Glomerular endothelial cell (primary cell): Measurements from ENCODE around the gene AMPD3. TPM values are rescaled to one million over a fixed set of nuclear protein-coding genes. Genes with fewer than 3 reads are reported as not detected.
A peak's percentile ranks its signal among the peaks of the same experiment; 100 is the strongest.

Experiments used
- DNase-seq: peaks from one replicate; pipeline ENCODE4 v3.0.0-alpha.2; 2011; ENCODE audit warnings: low read depth, low spot score; ENCODE audit errors: extremely low read depth
- total RNA-seq: library from RNA; depleted of rRNA; stranded (reverse); fragments of >200 nt; gene quantifications from 2 replicates; pipeline ENCODE4 v1.2.3, GENCODE V29; 2015

Gene AMPD3
- total RNA-seq, 1 donor from 2014 or later, result 5.0 TPM

- no peak for DNase-seq
Observed at GRCh38 chr11:10486161-10486840, 31.2 kb downstream of the AMPD3 start.

- DNase-seq, result no peak
Observed at GRCh38 chr11:10487002-10487647, 32.1 kb downstream of the AMPD3 start.

GRCh38 chr11:10488121-10488933, 33.3 kb downstream of the AMPD3 start:
- no peak for DNase-seq

DNA sequence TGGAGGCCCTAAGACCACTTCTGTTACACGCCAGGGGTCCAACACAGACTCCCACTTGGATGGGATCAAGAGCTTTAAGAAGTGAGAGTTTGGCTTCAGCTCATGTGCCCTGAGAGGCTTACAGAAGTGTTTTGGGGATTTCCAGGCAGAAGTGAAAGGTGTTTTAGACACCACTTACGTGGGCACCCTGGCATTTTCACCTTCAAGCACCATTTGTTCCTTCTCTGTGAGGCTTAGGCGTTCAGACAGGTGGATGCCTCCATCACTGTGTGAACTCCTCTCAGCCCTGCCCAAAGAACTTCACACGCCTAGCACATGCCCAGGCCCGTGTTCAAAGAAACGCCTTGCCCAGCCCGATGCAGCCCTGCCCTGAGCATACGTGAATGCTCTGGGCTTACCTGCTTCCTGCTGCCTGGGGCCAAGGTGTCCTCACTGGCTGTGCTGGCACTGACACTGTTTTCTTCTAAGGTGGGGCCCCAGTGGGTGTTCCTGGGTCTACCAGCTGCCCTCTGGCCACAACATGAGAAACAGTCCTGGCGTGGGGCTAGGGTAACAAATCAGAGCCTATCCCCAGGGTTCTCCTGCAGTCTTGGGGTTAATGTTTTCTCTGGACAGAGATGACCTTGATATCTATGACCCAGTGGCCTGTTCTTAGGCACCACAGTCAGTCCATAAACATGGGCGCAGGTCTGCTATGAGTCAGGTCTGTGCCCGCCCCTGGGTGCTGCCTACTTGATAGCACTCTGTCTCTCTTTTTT, 34.0 kb downstream of the AMPD3 start:
- no peak for DNase-seq

- no peak for DNase-seq
Observed at GRCh38 chr11:10490032-10490397, 35.0 kb downstream of the AMPD3 start.

- peak; percentile 91 for DNase-seq
Observed at GRCh38 chr11:10490398-10491241, 35.6 kb downstream of the AMPD3 start.

GRCh38 chr11:10492084-10492483, 37.0 kb downstream of the AMPD3 start:
- DNase-seq, result no peak

DNA sequence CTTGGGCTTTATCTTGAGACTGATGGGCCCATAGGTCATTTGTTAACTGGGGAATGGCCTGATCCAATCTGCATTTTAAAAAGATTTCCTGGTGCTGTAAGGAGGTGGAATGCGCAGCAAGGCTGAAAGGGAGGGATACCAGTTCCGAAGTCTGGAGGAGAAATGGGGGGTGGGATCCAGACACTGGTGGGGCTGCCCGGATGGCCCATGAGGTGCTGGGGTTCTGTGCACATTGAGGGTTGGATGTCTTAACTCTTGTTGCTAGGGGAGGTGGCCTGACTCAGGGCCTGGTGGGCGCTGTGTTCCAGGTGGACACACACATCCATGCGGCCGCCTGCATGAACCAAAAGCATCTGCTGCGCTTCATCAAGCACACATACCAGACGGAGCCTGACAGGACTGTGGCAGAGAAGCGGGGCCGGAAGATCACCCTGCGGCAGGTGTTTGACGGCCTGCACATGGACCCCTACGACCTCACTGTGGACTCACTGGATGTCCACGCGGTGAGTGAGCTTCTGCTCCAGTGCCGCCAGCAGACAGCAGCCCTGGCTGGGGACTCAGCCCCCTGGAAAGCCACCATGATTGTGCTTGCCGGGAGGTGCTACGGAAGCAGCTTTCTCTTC, 38.1 kb downstream of the AMPD3 start:
- DNase-seq, result no peak

DNA sequence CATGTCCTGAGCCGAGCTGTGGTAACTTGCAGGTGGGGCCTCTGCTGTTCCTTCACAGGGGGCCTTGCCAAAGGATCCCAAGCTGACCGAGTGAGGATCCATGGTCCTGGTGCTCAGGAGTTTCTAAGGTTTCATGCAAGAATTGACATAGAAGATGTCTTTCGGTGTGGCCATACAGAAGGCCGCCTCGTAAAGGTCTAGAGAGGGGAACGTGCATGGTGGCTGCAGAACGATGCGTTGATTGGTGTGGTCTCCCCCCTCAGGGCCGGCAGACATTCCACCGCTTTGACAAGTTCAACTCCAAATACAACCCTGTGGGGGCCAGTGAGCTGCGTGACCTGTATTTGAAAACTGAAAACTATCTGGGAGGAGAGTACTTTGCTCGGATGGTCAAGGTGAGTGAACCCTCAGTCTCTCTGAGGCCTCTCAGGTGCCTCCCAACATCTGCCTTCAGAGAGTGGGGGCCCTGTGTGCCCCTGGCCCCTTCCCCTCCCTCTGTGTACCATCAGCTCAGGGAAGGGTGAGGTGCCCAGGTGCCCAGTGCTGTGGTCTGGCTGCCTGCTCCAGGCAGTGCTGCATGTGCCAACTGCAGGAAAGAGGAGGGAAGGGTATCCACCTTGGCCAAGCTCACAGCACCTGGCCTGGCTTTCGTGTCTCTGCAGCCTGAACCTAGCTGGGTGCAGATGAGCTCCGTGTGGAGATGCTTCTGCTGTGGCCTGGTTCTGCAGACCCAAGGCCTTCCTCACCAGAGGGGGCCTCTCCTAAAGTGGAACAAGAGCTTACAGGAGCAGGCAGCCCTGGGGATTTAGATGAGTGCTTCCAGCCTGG, 39.8 kb downstream of the AMPD3 start:
- DNase-seq, result no peak

DNA sequence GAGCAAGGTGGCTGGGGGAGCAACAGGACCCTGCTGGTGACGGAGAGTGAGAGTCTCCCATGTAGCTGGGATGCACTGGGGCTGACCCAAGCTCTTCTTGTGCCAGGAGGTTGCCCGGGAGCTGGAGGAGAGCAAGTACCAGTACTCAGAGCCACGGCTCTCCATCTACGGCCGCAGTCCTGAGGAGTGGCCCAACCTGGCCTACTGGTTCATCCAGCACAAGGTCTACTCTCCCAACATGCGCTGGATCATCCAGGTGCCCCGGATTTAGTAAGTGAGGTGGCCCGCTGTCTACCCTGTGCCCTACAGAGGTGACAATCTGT, 40.4 kb downstream of the AMPD3 start:
- no peak for DNase-seq

GRCh38 chr11:10496296-10496936, 41.4 kb downstream of the AMPD3 start:
- no peak for DNase-seq

DNA sequence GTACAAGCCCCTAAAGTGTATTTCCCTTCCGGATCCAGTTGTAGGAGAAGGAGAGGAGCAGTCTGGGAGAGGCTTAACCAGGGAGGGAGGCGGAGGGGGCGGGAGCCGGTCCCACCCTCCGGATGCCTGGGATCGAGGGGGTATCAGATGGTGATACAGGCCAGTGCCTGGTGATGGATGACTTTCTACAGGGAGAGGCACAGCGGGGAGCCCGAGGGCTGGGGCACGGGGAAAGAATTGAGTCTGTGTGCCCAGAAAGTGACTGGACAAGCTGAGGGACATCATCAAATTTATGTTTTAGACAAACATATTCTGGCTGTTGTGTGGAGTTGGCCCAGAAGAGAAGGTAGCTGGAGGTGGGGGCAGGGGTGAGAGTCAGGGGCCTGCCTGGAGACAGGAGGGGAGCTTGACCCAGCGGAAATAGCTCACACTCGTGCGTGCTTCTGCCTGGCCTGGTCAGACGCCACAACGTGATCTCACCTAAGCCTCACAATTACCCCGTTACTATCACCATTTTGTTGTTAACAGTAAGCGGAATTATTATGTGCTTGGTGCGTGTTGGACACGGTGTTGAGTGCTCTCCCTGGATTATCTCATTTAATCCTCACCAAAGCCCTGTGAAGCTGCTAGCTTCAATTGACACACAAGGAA, 42.4 kb downstream of the AMPD3 start:
- DNase-seq, result no peak

DNA sequence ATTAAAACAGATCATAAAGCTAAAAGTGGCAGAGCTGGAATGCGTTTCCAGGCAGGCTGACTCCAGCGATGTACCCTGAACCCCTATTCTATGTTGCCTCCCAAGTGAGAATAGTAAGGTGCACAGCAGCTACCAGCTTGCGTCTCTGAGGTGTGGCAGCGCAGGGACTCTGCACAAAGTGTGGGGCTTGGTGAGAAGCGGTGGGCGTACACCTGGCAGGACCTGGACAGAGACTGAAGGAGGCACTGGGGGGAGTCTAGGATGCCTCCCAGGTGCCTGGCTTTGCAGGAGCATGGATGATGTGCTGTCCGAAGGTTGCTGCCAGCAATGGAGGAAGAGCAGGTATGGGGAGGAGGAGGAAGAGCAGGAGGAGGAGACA, 42.9 kb downstream of the AMPD3 start:
- DNase-seq, result no peak

- no peak for DNase-seq
Observed at GRCh38 chr11:10498426-10499250, 43.6 kb downstream of the AMPD3 start.

DNA sequence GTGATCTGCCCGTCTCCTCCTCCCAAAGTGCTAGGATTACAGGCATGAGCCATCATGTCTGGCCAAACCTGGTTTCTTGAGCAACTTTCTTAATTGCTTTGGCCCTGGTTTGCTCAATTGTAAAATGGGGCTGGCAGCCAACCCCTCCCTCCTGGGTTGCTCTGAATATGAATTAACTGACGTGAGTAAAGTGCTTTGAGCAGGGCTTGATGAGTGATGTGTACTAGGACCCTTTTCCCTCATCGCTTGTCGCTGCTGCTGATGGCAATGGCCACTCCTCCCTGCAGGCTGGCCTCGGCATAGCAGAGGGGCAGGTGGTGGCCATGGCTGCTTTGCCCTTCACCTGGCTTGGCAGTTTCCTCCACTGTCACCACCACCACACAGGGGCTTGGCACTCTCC, 44.4 kb downstream of the AMPD3 start:
- no peak for DNase-seq

GRCh38 chr11:10499874-10500601, 45.0 kb downstream of the AMPD3 start:
- DNase-seq, result no peak
